GM18499 (cell line): Measurements from ENCODE around the gene BAZ1B.

Experiments used
- ATAC-seq: cut with Tn5 transposase; IDR thresholded peaks from one replicate; pipeline ENCODE4 v1.9.1; 2021; ENCODE audit warnings: moderate number of reproducible peaks; ENCODE audit not compliant: insufficient read depth, unreplicated experiment

The BAZ1B gene

GRCh38 chr7:73452999-73453635 lies 69.0 kb downstream of the BAZ1B start:
- ATAC-seq, result no peak

DNA sequence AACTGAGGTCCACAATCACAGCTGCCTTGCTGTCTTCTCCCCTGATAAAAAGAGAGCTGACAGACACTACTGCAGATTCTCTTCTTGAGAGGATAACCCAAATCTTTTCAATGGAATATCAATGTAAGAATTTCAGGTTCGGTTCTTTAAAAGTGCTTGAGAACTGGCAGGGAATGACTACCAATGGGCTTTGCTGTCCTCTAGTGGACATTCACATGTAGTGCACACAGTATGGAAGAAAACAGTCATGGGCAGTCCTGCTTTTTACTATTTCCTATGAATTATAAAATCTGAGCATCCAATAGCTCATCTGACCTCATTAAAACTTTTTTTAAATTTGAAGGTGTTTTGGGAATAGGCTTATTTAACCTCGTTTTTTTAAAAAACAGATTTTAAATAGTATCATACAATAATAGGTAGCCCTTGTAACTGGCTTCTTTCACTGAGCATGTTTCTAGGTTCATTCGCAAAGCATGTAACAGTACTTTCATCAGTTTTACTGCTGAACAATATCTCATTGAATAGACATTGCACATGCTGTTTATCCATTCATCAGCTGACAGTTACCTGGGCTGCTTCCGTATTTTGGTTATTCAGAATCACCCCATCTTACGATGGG lies 70.2 kb downstream of the BAZ1B start:
- ATAC-seq, result no peak

DNA sequence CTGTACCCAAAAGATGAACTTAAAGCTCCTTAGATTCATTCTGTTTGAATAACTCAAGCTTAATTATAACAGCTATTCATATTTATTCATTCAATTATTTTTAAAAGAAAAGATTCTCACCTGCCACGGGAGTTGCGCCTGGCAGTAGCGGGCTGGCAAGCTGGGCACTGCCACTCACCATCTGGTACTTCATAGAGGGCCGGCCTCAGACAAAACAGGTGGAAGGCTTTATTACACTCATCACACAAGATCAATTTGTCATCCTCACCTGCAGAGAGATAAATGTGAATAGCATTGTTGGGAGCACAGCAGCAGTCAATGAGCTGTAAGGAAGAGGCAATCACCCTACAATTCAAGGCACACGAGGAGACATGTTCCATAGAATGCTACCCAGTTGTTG lies 72.7 kb downstream of the BAZ1B start:
- no peak for ATAC-seq

GRCh38 chr7:73448609-73449008 lies 73.5 kb downstream of the BAZ1B start:
- ATAC-seq, result no peak

DNA sequence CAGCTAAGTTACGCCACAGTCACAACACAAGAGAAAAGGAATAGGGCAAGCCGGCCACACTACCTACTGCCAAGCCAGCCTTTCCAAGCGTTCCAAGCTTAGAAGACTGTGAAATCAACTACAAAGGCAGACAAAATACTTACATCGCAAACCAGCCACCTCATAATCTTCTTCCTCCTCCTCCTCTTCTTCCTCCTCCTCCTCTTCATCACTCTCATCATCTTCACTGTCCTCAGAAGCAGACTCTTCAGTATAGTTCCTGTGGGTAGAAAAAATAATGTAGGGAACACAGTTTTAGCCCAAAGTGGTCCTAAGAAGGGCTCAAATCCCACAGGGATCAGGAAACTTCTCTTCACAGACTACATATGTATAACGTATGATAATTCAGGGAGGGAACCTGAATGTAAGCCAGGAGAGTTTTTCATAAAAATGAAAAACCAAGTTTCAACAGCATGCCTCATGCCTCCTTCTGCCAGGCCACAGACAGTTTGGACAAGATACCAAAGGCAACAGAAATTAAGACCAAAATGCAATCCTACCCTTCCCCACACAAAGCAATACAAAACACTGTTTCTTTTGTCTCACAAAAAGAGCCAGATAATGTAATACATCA lies 74.9 kb downstream of the BAZ1B start:
- no peak for ATAC-seq

DNA sequence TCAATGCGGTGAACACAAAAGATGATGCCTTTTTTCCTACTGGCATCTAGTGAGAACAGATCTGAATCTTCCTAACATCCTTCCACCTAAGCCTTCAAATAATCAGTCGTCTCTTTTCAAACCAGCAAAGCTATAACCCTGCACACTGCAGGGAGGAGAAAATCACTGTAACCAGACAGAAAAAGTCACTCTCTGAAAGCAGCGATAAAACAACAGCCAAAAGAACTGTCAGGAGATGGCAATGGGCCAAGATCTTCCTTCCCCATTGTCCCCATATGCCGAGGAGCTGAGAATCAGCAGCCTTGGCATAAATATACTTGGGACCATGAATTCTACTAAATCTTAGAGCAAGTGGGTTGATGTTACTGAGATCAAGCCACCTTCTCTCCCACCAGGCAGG lies 75.4 kb downstream of the BAZ1B start:
- ATAC-seq, result no peak

DNA sequence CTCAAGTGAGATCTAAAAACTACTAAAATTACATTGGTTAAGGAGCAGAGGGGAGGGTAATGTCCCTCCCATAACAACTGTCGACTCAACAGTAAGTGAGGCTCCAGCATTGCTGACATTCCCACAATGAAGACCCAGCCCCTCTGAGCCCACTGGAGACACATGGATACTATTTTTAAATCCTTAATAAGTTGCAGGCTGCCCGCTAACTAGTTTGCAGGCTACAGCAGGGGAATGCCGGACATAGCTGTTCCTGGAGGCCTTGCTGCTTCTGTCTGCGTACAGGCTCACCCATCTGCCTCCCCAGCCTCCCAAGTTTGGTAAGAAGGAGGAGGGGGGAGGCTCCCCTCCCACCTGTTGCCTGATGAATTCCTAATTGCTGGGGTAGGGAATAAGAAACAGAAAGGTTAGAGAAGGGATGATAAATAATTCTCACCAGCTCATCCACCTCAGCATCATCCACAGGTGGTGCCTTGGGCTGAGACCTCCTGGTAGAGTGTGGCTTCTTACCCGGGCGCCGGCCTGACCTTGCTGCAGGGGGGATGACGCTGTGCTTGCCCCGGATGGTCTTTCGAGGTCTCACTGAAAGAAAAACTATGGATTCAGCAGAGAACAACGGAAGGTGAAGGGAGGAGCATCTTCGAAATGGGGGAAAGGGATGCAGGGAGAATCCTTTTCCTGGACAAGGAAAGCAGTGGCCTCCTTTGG lies 78.4 kb downstream of the BAZ1B start:
- no peak for ATAC-seq

DNA sequence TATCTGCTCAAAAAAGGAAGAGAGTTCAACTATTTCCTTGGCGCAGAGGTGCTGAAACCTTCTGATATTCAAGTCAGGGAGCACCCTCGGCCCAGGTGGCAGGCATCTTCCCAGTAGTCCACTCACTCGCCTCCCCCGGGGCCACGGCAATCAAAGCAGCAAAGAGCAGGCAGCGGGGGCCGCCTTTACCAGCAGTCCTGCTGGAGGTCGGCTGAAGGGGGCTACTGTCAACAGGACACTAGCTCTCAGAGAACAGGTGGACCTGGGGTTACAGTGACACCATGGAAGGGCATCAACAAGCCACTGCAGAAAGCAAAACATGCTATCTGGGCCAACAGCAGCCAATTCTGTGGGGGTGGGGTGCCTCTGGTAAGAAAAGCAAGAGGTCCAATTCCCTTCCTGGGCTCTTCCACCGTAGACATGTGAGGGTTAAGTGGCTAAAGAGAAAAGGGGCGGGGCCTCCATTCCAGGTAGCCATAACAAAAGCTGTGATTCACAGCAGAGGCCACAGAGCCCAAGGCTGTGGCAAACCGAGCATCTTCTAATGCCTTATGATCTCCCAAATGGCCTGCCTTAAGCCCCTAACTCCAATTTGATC lies 79.1 kb downstream of the BAZ1B start:
- ATAC-seq, result no peak

DNA sequence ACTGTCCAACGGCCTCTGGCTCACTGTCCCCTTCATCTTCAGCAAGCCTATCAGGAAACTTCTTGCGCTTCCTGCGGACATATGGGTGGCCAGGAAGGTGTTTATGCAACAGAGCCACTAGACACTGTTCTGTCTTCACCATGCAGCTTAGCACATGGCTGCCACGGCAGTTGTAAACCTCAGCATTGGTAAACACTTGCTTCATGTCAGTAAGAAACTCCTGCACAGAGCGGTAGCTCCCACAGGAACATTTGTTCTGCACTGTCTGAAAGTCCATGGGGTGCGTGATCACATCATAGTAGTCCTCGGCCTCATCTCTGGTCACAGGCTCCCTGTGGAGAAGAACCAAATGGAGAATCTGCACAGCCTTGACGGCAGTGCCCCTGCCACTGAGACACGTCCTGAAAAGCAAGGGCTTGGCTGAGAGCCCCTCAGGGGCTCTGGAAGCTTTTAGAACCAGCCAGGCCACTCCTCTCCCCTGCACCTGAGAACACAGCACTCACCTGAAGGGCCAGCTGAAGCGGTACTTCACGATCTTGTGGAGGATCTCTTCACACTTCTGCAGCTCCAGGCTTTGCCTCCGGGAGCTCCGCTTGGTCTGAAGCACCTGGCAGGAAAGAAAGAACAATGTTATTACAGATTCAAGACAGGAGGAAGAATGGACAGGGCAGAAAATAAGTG lies 79.7 kb downstream of the BAZ1B start:
- no peak for ATAC-seq

DNA sequence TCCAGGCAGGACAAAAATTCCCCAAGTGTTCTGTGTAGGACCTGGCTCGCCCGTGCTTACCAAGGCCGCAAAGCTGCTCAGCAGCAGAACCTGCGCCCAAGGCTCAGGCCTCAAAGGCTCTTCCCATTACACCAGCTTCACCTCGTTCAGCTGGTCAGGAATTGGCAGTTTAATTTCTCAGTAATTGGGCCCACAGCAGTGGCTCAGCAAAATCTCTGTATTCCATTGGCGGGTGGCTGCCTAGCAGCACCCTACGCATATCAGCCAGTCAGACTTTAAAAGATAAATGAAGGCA lies 82.7 kb downstream of the BAZ1B start:
- no peak for ATAC-seq

GRCh38 chr7:73438547-73439409 lies 83.3 kb downstream of the BAZ1B start:
- ATAC-seq, result no peak

GRCh38 chr7:73437621-73438416 lies 84.3 kb downstream of the BAZ1B start:
- no peak for ATAC-seq

GRCh38 chr7:73437091-73437490 lies 85.0 kb downstream of the BAZ1B start:
- no peak for ATAC-seq

DNA sequence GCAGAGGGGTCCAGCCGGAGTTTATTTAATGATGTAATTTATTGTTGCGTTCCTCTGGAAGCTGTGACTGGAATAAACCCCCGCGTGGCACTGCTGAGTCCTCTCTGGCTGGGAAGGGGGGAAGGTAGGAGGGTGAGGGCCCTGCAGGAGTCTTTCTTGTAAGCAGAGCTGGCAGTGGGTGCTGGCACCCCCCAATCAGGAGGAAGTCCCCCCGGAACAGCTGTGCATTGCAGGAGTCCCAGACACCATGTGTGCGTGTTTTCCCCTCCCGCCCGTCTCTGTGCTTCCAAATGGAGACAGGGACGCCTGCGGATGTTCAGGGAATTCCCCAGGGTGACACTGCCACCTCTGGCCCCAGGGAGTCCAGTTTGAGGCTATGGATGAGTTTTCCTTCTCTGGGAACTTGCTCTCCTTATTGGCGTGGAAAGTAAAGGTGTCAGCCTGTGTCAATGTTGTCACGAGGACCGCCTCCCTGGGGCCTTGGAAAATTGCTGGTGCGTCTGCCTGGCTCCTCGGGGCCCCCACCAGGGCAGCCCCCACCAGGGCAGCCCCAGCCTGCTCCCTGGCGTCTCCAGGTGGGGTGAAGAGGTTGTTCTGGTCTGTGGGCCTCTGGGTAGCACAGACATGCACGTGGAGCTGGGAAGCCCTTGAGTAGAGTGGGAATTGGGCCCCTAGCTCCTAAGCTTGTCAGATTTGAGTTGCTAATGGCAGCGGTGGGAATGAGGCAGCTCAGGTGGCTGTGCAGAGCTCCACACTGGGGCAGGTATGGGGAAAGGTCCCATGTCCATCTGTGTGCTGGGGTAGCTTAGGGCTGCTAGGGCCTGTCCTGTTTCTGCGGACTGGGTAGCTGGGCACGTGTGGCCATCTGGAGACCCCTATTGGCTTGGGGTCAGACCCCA lies 85.8 kb downstream of the BAZ1B start:
- no peak for ATAC-seq

DNA sequence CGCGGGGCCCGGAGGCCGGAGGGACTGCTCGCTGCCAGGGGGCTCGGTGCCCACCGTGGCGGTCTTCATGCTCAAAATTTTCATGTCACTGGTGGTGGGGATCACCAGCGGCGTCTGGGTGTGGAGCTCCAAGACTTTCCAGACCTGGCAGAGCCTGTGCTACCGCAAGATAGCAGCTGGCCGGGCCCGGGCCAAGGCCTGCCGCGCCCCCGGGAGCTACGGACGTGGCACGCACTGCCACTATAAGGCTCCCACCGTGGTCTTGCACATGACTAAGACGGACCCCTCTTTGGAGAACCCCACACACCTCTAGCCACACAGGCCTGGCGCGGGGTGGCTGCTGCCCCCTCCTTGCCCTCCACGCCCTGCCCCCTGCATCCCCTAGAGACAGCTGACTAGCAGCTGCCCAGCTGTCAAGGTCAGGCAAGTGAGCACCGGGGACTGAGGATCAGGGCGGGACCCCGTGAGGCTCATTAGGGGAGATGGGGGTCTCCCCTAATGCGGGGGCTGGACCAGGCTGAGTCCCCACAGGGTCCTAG lies 86.6 kb downstream of the BAZ1B start:
- ATAC-seq, result no peak

DNA sequence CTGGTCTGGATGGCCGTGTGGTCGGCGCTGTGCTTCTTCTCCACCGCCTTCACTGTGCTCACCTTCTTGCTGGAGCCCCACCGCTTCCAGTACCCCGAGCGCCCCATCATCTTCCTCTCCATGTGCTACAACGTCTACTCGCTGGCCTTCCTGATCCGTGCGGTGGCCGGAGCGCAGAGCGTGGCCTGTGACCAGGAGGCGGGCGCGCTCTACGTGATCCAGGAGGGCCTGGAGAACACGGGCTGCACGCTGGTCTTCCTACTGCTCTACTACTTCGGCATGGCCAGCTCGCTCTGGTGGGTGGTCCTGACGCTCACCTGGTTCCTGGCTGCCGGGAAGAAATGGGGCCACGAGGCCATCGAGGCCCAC lies 87.4 kb downstream of the BAZ1B start:
- ATAC-seq, result no peak

- ATAC-seq, result no peak
Observed at GRCh38 chr7:73433924-73434700, 88.0 kb downstream of the BAZ1B start.
